AG04450 (cell line): Measurements from ENCODE around the gene E4F1. TPM values are rescaled to one million over a fixed set of nuclear protein-coding genes. Genes with fewer than 3 reads are reported as not detected.

Source experiments
- CTCF ChIA-PET: fragments of 300-600, 350-600 bp; formaldehyde crosslinking; extraction: SDS; loops from one replicate; lab custom pipeline; 2022; ENCODE audit warnings: antibody characterized with exemption, inconsistent platforms; lab: Charles Lee
- POLR2A ChIA-PET: fragments of 350-600 bp; formaldehyde crosslinking; extraction: SDS; loops from one replicate; lab custom pipeline; 2021; ENCODE audit warnings: antibody characterized with exemption, inconsistent platforms; lab: Yijun Ruan, JAX
- DNase-seq: peaks from one replicate; pipeline ENCODE4 v3.0.0-alpha.2; 2011; ENCODE audit warnings: low read depth, low spot score
- H3K27ac ChIP-seq: one replicate; pipeline ENCODE4 v1.5.1; 2012; ENCODE audit warnings: low read depth, low read length, control low read depth
- H3K27me3 ChIP-seq: one replicate; pipeline ENCODE4 v1.6.0; 2012; ENCODE audit warnings: low read length; ENCODE audit not compliant: control insufficient read depth, insufficient read depth
- H3K4me3 ChIP-seq: 2 replicates; pipeline ENCODE4 v1.5.1; 2011; ENCODE audit warnings: mild to moderate bottlenecking, low read depth, low read length, control low read depth
- H3K9me3 ChIP-seq: 2 replicates; pipeline ENCODE4 v1.5.1; 2012; ENCODE audit warnings: low read length; ENCODE audit not compliant: control insufficient read depth, insufficient read depth
- polyA plus RNA-seq: library from polyadenylated mRNA; depleted of rRNA; stranded (reverse); fragments of >200 nt; gene quantifications from 2 replicates; pipeline ENCODE4 v1.2.3, GENCODE V29; 2011
- TF ChIP-seq, protein P1 (sequence below): IDR thresholded peaks from 2 replicates; pipeline ENCODE4 v1.5.1; 2011; ENCODE audit warnings: low read depth, low read length, control low read depth, inconsistent platforms

E4F1 gene
- polyA plus RNA-seq, 1 experiment = 8.5 TPM

DNA sequence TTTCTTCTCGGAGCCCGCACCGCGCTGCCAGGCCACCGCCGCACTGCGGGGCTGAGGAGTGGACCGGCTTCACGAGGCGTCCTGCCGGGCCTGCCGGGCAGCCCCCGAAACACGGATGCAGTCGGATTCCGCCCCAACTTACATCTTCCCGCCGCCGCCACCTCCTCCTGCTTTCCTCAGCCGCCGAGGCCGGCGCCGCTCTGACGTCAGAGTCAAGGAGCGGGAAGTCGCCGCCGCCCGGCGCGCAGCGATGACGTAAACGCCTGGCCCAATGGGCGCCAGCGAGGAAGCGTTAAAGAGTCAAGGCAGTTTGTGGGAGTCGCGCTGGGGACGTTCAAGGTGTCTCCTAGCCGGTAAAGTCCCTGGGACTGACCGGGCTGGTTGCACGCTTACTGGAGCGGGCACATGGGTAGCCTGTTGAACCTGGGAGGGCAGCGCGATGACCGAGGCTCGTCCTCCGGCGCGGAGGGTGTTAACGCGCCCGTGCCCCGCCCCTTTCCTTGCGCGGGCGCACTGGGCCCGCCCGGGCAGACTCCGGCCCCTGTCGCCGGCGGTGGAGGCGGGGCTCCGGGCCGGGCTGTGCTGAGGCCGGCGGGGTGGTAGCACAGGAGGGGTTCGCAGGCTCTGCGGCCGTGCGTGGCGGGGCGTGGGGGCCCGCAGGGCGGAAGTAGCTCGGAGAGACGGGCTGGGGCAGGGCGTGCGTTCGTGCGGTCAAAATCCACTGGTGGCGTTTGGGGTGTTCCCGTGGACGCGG lies 44.7 kb downstream of the E4F1 start, which contains the start of gene RNPS1:
Gene RNPS1 (minus strand): TSS at position 214 of the 754 bp plus-strand sequence. CDS start 3,483 bp downstream, outside the sequence.
- ChIA-PET CTCF (interaction anchor here (0.5 kb wide), 1 partner anchor 63 kb away, joined by 10 read pairs; no protein-coding TSS in a partner anchor), POLR2A (interaction anchor here (0.7 to 1.1 kb wide), 6 partner anchors 12 to 233 kb away, joined by 3 to 5 read pairs (median 4); partner anchors contain the start of genes ECI1 and TRAF7)
- no peaks in the 10 kb centered on the region for H3K9me3 ChIP-seq
- peak; percentile 85 for DNase-seq
- peak within 1 kb of the TSS; percentile 95 for H3K27ac ChIP-seq
- H3K4me3 ChIP-seq = peak within 1 kb of the TSS; percentile 91
- H3K27me3 ChIP-seq = no peaks in the 10 kb centered on the region
- TF ChIP-seq, protein P1, sequence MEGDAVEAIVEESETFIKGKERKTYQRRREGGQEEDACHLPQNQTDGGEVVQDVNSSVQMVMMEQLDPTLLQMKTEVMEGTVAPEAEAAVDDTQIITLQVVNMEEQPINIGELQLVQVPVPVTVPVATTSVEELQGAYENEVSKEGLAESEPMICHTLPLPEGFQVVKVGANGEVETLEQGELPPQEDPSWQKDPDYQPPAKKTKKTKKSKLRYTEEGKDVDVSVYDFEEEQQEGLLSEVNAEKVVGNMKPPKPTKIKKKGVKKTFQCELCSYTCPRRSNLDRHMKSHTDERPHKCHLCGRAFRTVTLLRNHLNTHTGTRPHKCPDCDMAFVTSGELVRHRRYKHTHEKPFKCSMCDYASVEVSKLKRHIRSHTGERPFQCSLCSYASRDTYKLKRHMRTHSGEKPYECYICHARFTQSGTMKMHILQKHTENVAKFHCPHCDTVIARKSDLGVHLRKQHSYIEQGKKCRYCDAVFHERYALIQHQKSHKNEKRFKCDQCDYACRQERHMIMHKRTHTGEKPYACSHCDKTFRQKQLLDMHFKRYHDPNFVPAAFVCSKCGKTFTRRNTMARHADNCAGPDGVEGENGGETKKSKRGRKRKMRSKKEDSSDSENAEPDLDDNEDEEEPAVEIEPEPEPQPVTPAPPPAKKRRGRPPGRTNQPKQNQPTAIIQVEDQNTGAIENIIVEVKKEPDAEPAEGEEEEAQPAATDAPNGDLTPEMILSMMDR = no peak

DNA sequence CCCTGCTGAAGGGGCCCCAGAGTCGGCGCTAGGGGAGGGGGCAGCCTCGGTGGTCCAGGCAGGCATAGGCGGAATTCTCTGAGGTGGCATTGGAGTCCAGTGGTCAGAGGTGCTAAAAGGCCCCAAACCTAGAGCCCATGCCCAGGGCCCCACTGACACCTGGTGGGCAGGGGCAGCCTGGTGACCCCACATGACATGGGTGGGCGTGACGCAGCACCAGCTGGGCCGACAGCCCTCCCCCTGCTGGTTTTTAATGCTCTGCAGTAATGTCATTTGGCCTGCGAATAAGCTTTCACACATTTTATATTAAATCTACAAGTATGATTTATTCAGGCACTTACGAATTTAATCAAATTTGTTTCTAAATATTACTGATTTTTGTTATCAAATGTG lies 46.7 kb downstream of the E4F1 start:
- POLR2A ChIA-PET = interaction anchor here (0.7 kb wide), 1 partner anchor 11 kb away, joined by 7 read pairs; no protein-coding TSS in a partner anchor
- CTCF ChIA-PET = no interaction called here
- no peak overlapping the region for H3K4me3 ChIP-seq
- H3K27ac ChIP-seq = no peak overlapping the region
- DNase-seq = no peak
- H3K27me3 ChIP-seq = no peaks in the 10 kb centered on the region
- H3K9me3 ChIP-seq = no peaks in the 10 kb centered on the region
- TF ChIP-seq, protein P1 = no peak

DNA sequence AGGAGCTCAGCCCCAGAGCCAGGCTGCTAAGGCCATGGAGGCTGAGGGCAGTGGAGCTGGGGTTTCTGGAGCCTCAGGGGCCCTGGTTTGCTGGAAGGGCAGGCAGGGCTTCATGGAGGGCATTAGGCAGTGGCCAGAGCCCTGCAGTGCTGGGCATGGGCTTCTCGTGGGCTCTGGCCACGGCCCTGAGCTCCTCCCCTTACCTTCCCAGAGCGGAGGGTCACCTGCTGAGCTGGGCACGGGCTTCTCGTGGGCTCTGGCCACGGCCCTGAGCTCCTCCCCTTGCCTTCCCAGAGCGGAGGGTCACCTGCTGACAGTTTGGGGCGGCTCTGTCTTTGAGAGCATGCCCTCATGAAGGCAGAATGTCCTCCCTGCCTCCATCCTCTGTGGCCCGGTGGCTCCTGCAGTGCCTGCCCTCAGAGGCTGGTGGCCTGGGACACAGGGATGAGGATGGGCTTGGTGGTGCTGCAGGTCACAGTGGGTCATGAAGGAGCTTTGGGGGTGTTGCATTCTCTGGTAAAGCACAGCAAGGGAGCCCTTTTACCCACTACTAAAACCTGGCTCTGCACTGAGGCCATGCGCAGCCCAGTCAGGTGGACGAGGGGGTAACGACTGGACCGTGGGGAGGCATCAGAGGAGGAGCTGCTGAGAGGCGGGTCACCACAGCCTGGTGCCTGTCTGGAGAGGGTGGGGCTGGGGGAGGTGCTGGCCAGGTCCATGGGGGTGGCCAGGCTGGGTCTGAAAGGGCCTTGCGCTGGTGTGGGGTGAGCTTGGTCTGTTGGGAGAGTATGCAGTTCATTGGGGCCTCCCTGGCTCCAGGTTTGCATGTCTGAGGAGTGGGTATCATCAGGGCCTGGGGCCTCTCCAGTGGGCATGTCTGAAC lies 47.4 kb downstream of the E4F1 start:
- Histone ChIP-seq H3K27me3 (peaks cover 5% of the 10 kb centered on the region), H3K27ac (no peak overlapping the region), H3K9me3 (no peaks in the 10 kb centered on the region), H3K4me3 (no peak overlapping the region)
- TF ChIP-seq, protein P1 = no peak
- ChIA-PET POLR2A (interaction anchor here (0.7 kb wide), 1 partner anchor 10 kb away, joined by 7 read pairs; no protein-coding TSS in a partner anchor), CTCF (no interaction called here)
- no peak for DNase-seq

DNA sequence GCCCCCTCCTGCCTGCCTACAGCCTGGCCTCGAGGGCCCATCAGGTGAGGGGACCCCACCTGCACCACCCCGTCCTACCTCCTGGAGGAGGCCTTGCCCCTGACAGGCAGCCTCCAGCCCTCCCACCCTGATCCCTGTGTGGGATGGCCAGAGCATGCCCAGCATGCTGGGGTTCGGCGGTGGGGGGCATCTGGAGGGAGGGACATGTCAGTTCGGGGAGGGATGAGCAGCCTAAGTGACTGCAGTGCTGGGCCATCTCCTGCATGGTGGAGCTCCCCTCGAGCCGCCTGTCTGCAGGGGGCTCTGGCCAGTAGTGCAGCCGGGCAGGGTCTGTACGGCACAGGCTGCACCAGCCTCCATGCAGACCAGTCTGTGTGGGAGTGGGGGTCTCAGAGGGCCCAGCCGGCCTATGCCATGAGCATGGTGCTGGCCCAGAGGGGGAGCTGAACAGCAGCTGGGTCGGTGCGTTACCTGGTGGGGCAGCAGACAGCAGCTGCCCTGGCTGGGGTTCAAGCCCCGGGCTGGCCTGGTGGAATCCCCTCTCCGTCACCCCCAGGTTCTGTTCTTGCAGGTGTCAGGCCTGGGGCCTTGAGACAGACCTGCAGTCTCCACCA lies 48.6 kb downstream of the E4F1 start:
- H3K27ac ChIP-seq = no peak overlapping the region
- ChIA-PET POLR2A (no interaction called here), CTCF (no interaction called here)
- peaks cover 16% of the 10 kb centered on the region for H3K27me3 ChIP-seq
- H3K9me3 ChIP-seq = no peaks in the 10 kb centered on the region
- no peak for DNase-seq
- H3K4me3 ChIP-seq = no peak overlapping the region
- TF ChIP-seq, protein P1 = no peak
